Fibroblast of mammary gland (primary cell): ENCODE data around the gene TEDC2.

Source experiments
- DNase-seq: peaks from one replicate; pipeline ENCODE4 v3.0.0-alpha.2; 2010; ENCODE audit warnings: low read depth
- H3K4me3 ChIP-seq: 2 replicates; pipeline ENCODE4 v1.5.1; 2011; ENCODE audit warnings: low read depth, mild to moderate bottlenecking, low read length, moderate library complexity; ENCODE audit not compliant: control insufficient read depth
- TF ChIP-seq, protein P1 (sequence below): conservative IDR thresholded peaks from 2 replicates; pipeline ENCODE4 v1.5.1; 2011; ENCODE audit warnings: low read depth, low read length, inconsistent platforms; ENCODE audit not compliant: control insufficient read depth, insufficient read depth

The TEDC2 gene

DNA sequence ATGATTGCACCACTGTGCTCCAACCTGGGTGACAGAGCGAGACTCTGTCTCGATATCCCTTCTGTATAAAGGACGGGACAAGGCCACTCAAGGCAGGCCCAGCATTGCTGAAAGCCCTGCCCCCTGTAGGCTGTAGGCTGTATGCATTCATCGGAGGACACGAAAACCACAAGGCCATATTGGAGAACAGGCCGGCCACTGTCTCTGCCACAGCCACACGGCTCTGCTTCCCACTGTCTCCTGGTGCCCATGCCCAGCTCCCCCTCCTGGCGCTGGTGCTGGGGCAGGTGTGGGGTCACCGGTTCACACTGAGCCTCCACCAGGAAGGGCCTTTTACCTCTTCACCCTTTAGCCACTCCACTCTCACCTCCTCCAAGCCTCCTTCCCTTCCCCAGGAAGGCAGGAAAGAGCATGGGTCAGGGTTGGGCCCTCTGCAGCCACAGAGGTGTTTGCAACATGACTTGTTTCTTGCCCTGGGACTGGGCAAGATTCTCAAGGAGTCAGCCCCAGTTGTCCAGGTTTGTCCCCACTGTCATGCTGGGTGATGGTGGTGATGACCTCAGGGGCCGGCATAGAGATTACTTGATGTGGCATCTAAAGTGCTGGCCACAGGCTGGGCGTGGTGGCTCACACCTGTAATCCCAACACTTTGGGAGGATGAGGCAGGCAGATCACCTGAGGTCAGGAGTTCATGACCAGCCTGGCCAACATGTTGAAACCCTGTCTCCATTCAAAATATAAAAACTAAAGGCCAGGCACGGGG, 5.9 kb downstream of the TEDC2 start:
- H3K4me3 ChIP-seq = no peak overlapping the region
- no peak for DNase-seq
- TF ChIP-seq, protein P1, sequence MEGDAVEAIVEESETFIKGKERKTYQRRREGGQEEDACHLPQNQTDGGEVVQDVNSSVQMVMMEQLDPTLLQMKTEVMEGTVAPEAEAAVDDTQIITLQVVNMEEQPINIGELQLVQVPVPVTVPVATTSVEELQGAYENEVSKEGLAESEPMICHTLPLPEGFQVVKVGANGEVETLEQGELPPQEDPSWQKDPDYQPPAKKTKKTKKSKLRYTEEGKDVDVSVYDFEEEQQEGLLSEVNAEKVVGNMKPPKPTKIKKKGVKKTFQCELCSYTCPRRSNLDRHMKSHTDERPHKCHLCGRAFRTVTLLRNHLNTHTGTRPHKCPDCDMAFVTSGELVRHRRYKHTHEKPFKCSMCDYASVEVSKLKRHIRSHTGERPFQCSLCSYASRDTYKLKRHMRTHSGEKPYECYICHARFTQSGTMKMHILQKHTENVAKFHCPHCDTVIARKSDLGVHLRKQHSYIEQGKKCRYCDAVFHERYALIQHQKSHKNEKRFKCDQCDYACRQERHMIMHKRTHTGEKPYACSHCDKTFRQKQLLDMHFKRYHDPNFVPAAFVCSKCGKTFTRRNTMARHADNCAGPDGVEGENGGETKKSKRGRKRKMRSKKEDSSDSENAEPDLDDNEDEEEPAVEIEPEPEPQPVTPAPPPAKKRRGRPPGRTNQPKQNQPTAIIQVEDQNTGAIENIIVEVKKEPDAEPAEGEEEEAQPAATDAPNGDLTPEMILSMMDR = peak; percentile 33

DNA sequence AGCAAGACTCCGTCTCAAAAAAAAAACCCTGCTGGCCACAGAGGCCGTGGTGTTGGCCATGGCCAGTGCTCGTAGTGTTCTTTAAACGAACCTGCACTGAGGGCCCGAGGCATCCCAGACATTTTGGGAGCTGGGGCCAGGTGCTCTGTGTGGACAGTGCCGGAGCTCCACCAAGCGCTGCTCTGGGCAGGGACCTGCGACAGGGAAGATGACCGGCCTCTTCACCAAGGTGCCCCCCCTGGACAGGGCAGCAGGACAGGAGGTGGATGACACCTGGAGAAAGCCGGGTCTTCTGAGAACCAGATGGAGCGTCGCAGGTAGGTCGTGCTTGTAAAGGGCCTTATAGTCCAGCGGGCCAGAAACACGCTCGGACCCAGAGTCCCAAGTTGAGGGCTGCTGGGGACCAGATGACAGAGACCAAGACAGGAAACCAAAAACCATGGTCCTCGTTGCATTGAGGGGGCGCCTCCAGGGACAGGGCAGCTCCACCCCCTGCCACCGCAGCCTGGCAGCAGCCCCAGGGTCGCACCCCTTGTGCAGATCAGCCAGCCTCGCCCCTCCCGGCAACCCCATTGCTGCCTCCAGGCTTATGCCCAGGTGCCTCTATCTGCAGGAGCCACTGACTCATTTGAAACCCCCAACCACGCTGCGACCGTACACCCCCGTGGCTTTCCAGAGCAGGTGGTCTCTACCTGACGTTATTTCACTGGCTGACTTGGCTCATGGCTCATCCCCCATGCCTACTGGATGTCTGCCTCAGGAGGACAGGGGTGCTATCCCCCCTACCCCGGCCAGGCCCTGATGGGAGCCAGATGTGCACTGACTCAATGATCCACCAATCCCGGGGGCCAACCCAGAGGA, 7.0 kb downstream of the TEDC2 start:
- no peak for DNase-seq
- H3K4me3 ChIP-seq = peak overlapping the region; percentile 12

DNA sequence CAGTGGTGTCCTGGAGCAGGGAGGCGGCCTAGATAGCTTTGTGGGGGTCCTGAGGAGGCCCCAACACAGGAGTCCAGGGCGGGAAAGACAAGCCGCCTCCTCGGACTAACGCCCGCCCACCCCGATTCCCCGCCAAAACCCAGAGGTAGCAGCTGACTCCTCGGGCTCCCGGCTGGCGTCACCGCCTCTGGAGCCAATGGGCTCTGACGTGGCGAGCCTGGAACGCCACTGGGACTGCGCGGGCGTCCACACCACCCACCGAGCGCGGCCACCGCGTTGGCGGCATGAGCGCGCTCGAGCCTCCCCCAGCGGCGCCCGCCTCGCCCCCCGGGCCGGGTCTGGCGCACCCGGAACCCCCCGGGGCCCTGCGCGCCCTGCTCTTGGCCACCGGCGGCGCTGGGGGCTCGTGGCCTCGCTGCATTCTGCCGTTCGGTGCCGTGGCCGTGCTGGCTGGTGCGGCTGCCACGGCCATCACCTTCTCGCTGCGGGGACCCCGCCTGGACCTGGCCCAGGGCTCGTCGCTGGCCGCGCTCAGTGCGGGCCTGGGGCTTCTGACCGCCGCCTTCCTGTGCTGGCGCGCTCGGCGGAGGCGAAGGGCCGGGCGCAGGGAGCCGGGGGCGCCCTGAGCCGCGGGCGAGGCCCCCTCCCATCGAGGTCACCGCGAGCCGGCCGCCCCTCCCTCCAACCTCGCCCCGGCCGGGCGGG, 7.8 kb downstream of the TEDC2 start:
- TF ChIP-seq, protein P1 = no peak
- H3K4me3 ChIP-seq = peak overlapping the region; percentile 12
- DNase-seq = peak; percentile 78

More for the DNA sequence above, 7.0 kb downstream of the TEDC2 start:
- TF ChIP-seq, protein P1 = no peak

DNA sequence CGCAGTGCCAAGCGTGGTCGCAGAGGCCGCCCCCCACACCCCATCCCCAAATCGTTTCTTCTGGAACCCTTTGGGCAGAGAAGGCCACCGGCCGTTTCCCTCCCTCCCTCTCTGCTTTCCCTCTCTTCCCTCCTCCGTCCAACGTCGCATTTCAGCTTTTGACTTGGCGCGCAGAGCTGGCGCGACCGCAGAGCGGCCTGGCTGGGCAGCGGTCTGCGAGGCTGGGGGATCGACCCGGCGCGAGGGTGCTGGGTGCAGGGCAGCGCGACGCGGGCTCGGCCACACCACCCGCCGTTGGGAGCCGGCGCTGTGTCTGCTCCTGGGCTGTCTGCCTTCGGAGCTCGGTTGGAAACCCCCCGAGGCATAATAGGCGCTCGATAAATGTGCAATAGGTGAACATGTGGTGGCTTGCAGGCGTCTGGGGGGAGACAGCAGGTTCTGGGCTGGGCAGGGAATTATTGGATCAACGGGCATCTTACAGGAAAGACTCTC, 8.4 kb downstream of the TEDC2 start:
- no peak for DNase-seq
- peak overlapping the region; percentile 24 for H3K4me3 ChIP-seq
- TF ChIP-seq, protein P1 = no peak

DNA sequence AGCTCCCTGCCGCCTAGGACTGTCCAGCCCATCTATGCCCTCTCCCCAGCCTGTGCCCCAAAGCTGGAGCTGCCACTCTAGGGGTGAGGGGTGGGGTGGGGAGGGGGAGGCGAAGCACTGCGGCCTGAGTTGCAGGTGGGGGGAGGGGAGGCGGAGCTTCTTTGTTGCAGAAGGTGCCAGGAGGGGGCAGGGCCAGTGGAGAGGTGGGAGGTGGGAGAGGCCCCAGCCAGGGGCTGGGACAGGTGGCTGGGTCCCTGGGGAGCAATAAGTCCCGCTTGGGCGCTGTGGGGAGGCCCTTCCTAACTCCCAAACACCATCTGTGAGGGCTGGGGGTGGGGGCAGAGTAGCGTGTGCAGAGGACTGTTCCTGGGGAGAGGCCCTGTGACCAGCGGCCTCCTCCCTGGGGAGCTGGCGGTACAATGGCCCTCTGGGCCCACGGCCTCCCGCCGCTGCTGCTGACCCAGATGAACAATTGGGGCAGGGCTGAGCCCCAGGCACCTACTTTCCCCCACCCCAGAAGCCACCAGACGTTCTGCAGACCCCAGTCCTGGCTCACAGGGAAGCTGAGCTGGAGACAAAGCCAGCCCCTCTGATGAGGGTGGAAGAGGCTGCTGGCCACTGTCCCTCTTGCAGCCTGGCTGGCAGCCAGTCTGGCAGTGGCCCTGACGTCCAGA, 9.0 kb downstream of the TEDC2 start:
- H3K4me3 ChIP-seq = no peak overlapping the region
- TF ChIP-seq, protein P1 = no peak

More for the DNA sequence above, 9.0 kb downstream of the TEDC2 start:
- DNase-seq = no peak
